ACHN (cell line): ENCODE data around the gene CD63.

Experiments
- DNase-seq: peaks from one replicate; pipeline ENCODE4 v3.0.0-alpha.2; 2015
- in situ Hi-C: cut with HindIII; loops from 2 replicates; pipeline ENCODE4 v1.10.0; 2017; ENCODE audit warnings: low sequenced_read_pairs, low pct_ligation_motif_present, low pct_unique_long_range_greater_than_20kb

The CD63 gene

GRCh38 chr12:55724940-55725309 lies 3.9 kb downstream of the CD63 start:
- in situ Hi-C loops, result no loop called here
- DNase-seq, result no peak

- peak; percentile 82 for DNase-seq
- in situ Hi-C loops, result no loop called here
Observed at GRCh38 chr12:55724226-55724939, 4.4 kb downstream of the CD63 start.

GRCh38 chr12:55723516-55724225 lies 5.1 kb downstream of the CD63 start:
- DNase-seq, result no peak
- in situ Hi-C loops, result no loop called here

GRCh38 chr12:55722948-55723347 lies 5.9 kb downstream of the CD63 start:
- in situ Hi-C loops, result no loop called here
- no peak for DNase-seq

GRCh38 chr12:55721601-55722213 lies 7.1 kb downstream of the CD63 start:
- in situ Hi-C loops, result no loop called here
- DNase-seq, result no peak

- peak; percentile 97 for DNase-seq
- in situ Hi-C loops, result no loop called here
Observed at GRCh38 chr12:55720894-55721444, 7.8 kb downstream of the CD63 start.

GRCh38 chr12:55720071-55720564 lies 8.7 kb downstream of the CD63 start, which contains the start of gene RDH5:
TSS of gene RDH5 (plus strand) at chr12:55720393. CDS start at chr12:55721185, 792 bp downstream.
- peak; percentile 84 for DNase-seq
- in situ Hi-C loops, result no loop called here

GRCh38 chr12:55719371-55719770 lies 9.4 kb downstream of the CD63 start:
- in situ Hi-C loops, result no loop called here
- DNase-seq, result no peak

- in situ Hi-C loops, result no loop called here
- no peak for DNase-seq
Observed at GRCh38 chr12:55718624-55719275, 10.1 kb downstream of the CD63 start.

- no peak for DNase-seq
- in situ Hi-C loops, result no loop called here
Observed at GRCh38 chr12:55718015-55718414, 10.8 kb downstream of the CD63 start.

GRCh38 chr12:55717011-55718007 lies 11.5 kb downstream of the CD63 start:
- in situ Hi-C loops, result no loop called here
- peak; percentile 66 for DNase-seq

- no peak for DNase-seq
- in situ Hi-C loops, result no loop called here
Observed at GRCh38 chr12:55716582-55716957, 12.2 kb downstream of the CD63 start.

GRCh38 chr12:55715833-55716581 lies 12.8 kb downstream of the CD63 start, which contains the start of gene BLOC1S1:
TSS of gene BLOC1S1 (plus strand) at chr12:55716046. CDS start at chr12:55716052, 6 bp downstream.
- in situ Hi-C loops, result no loop called here
- DNase-seq, result peak; percentile 98

GRCh38 chr12:55715169-55715764 lies 13.5 kb downstream of the CD63 start:
- in situ Hi-C loops, result no loop called here

GRCh38 chr12:55713721-55714120 lies 15.1 kb downstream of the CD63 start:
- DNase-seq, result no peak
- in situ Hi-C loops, result no loop called here

More at GRCh38 chr12:55715169-55715764, 13.5 kb downstream of the CD63 start:
- DNase-seq, result no peak

- DNase-seq, result no peak
- in situ Hi-C loops, result no loop called here
Observed at GRCh38 chr12:55712700-55713415, 16.0 kb downstream of the CD63 start.
